ENCODE data around the gene NAPSA. TPM values are rescaled to one million over a fixed set of nuclear protein-coding genes. Genes with fewer than 3 reads are reported as not detected.
A peak's percentile ranks its signal among the peaks of the same experiment; 100 is the strongest.
"Not testable (repeated sequence)": the region's sequence is repeated elsewhere in the genome, so short reads cannot be mapped to it uniquely, and the experiment has no call there.

NAPSA gene
- total RNA-seq, 1 experiment from 2014 or later, result 0.59 TPM

GRCh38 chr19:50357178-50358100 is 8.0 kb downstream of the NAPSA start:
- DNase-seq, result peak; percentile 83
- no peaks in the 10 kb centered on the region for H3K36me3 ChIP-seq (replicated peaks; ENCODE audit: control insufficient read depth, insufficient read depth, low read length)
- H3K4me3 ChIP-seq (ENCODE audit: insufficient read depth, low read depth, low read length), result peak overlapping the region; percentile 1; the same call in 1 of the 2 replicates

GRCh38 chr19:50356691-50357177 is 8.7 kb downstream of the NAPSA start:
- H3K36me3 ChIP-seq (replicated peaks; ENCODE audit: control insufficient read depth, insufficient read depth, low read length), result no peaks in the 10 kb centered on the region
- no peak for DNase-seq
- H3K4me3 ChIP-seq (ENCODE audit: insufficient read depth, low read depth, low read length), result no peak overlapping the region
- H3K27me3 ChIP-seq (ENCODE audit: control insufficient read depth, insufficient read depth, low read length), result no peaks in the 10 kb centered on the region

More at GRCh38 chr19:50357178-50358100, 8.0 kb downstream of the NAPSA start:
- no peaks in the 10 kb centered on the region for H3K27me3 ChIP-seq (ENCODE audit: control insufficient read depth, insufficient read depth, low read length)

GRCh38 chr19:50353487-50353880 is 12.0 kb downstream of the NAPSA start:
- not testable (repeated sequence) for DNase-seq; H3K27me3 ChIP-seq (ENCODE audit: control insufficient read depth, insufficient read depth, low read length); H3K4me3 ChIP-seq (ENCODE audit: insufficient read depth, low read depth, low read length); H3K36me3 ChIP-seq (replicated peaks; ENCODE audit: control insufficient read depth, insufficient read depth, low read length)

- no peak for DNase-seq
- no peak overlapping the region for H3K4me3 ChIP-seq (ENCODE audit: insufficient read depth, low read depth, low read length)
- no peaks in the 10 kb centered on the region for H3K36me3 ChIP-seq (replicated peaks; ENCODE audit: control insufficient read depth, insufficient read depth, low read length)
- no peaks in the 10 kb centered on the region for H3K27me3 ChIP-seq (ENCODE audit: control insufficient read depth, insufficient read depth, low read length)
These were observed 13.2 kb downstream of the NAPSA start for GRCh38 chr19:50352242-50352641.

- Histone ChIP-seq H3K36me3 (replicated peaks; ENCODE audit: control insufficient read depth, insufficient read depth, low read length) (no peaks in the 10 kb centered on the region; the same call in 1 of the 2 replicates), H3K4me3 (ENCODE audit: insufficient read depth, low read depth, low read length) (no peak overlapping the region), H3K27me3 (ENCODE audit: control insufficient read depth, insufficient read depth, low read length) (no peaks in the 10 kb centered on the region)
- no peak for DNase-seq
These were observed 16.0 kb downstream of the NAPSA start for GRCh38 chr19:50349277-50350057.

- not testable (repeated sequence) for H3K4me3 ChIP-seq (ENCODE audit: insufficient read depth, low read depth, low read length); H3K27me3 ChIP-seq (ENCODE audit: control insufficient read depth, insufficient read depth, low read length); DNase-seq; H3K36me3 ChIP-seq (replicated peaks; ENCODE audit: control insufficient read depth, insufficient read depth, low read length)
These were observed 18.3 kb downstream of the NAPSA start for GRCh38 chr19:50347089-50347581.

- Histone ChIP-seq H3K36me3 (replicated peaks; ENCODE audit: control insufficient read depth, insufficient read depth, low read length) (no peaks in the 10 kb centered on the region; the same call in 1 of the 2 replicates), H3K4me3 (ENCODE audit: insufficient read depth, low read depth, low read length) (no peak overlapping the region), H3K27me3 (ENCODE audit: control insufficient read depth, insufficient read depth, low read length) (no peaks in the 10 kb centered on the region)
- DNase-seq, result no peak
These were observed 20.6 kb downstream of the NAPSA start for GRCh38 chr19:50344661-50345318.

GRCh38 chr19:50341091-50341564 is 24.3 kb downstream of the NAPSA start:
- H3K4me3 ChIP-seq (ENCODE audit: insufficient read depth, low read depth, low read length), result no peak overlapping the region
- H3K36me3 ChIP-seq (replicated peaks; ENCODE audit: control insufficient read depth, insufficient read depth, low read length), result peaks cover 1% of the 10 kb centered on the region; the same call in 1 of the 2 replicates
- H3K27me3 ChIP-seq (ENCODE audit: control insufficient read depth, insufficient read depth, low read length), result no peaks in the 10 kb centered on the region
- DNase-seq, result no peak

- H3K36me3 ChIP-seq (replicated peaks; ENCODE audit: control insufficient read depth, insufficient read depth, low read length), result peaks cover 1% of the 10 kb centered on the region; the same call in 1 of the 2 replicates
- no peak for DNase-seq
- H3K4me3 ChIP-seq (ENCODE audit: insufficient read depth, low read depth, low read length), result no peak overlapping the region
- H3K27me3 ChIP-seq (ENCODE audit: control insufficient read depth, insufficient read depth, low read length), result no peaks in the 10 kb centered on the region
These were observed 25.1 kb downstream of the NAPSA start for GRCh38 chr19:50340331-50340730.

GRCh38 chr19:50337031-50337430 is 28.4 kb downstream of the NAPSA start:
- H3K4me3 ChIP-seq (ENCODE audit: insufficient read depth, low read depth, low read length); H3K27me3 ChIP-seq (ENCODE audit: control insufficient read depth, insufficient read depth, low read length); H3K36me3 ChIP-seq (replicated peaks; ENCODE audit: control insufficient read depth, insufficient read depth, low read length); DNase-seq: not testable (repeated sequence)

GRCh38 chr19:50334741-50335421 is 30.6 kb downstream of the NAPSA start:
- Histone ChIP-seq H3K4me3 (ENCODE audit: insufficient read depth, low read depth, low read length) (no peak overlapping the region), H3K27me3 (ENCODE audit: control insufficient read depth, insufficient read depth, low read length) (peaks cover 3% of the 10 kb centered on the region; the same call in 1 of the 2 replicates), H3K36me3 (replicated peaks; ENCODE audit: control insufficient read depth, insufficient read depth, low read length) (peaks cover 1% of the 10 kb centered on the region; the same call in 1 of the 2 replicates)
- DNase-seq, result no peak

GRCh38 chr19:50333737-50334617 is 31.5 kb downstream of the NAPSA start:
- H3K36me3 ChIP-seq (replicated peaks; ENCODE audit: control insufficient read depth, insufficient read depth, low read length), result peaks cover 1% of the 10 kb centered on the region; the same call in 1 of the 2 replicates
- peak overlapping the region; percentile 76 for H3K4me3 ChIP-seq (ENCODE audit: insufficient read depth, low read depth, low read length)
- peak; percentile 100 for DNase-seq
- H3K27me3 ChIP-seq (ENCODE audit: control insufficient read depth, insufficient read depth, low read length), result peaks cover 3% of the 10 kb centered on the region; the same call in 1 of the 2 replicates

All from H7 (cell line).